T-cell (primary cell): ENCODE data around the gene TULP1. TPM values are rescaled to one million over a fixed set of nuclear protein-coding genes. Genes with fewer than 3 reads are reported as not detected.
"Not testable (repeated sequence)": the region's sequence is repeated elsewhere in the genome, so short reads cannot be mapped to it uniquely, and the experiment has no call there.

Experiments used
- ATAC-seq, 4 experiments: fragments of 200-7000 bp in 3 of 4; fragments of 150-1000 bp in 1 of 4; cut with Tn5 transposase; replicated peaks in 1 of 4; 1 replicate in 3 of 4; 2 replicates in 1 of 4; pipeline ENCODE4 v1.10.0; 2021; ENCODE audit warnings: moderate library complexity in 3 of 4, mild to moderate bottlenecking in 2 of 4, moderate number of reproducible peaks in 1 of 4
- CTCF ChIA-PET, 2 donors: fragments of 300-600 bp; sonication (Branson Sonifier 250); formaldehyde crosslinking; loops; one replicate each; lab custom pipeline; 2022; ENCODE audit warnings: antibody characterized with exemption in 2 of 2; lab: Charles Lee
- POLR2A ChIA-PET, 2 donors: fragments of 300-600 bp; sonication (Branson Sonifier 250); formaldehyde crosslinking; loops; one replicate each; lab custom pipeline; 2022; ENCODE audit warnings: antibody characterized with exemption in 2 of 2; lab: Charles Lee
- DNase-seq, 35 experiments: peaks; one replicate each; pipeline versions ENCODE4 v3.0.0 to v3.0.0-alpha.2; 2013 to 2023
- H3K27ac ChIP-seq: one replicate; pipeline ENCODE4 v1.5.1; 2013; ENCODE audit warnings: low read length
- H3K27me3 ChIP-seq, 2 experiments: replicated peaks in 1 of 2; 1 replicate in 1 of 2; 2 replicates in 1 of 2; pipeline versions ENCODE4 v1.6.1 to v1.7.0; 2013; ENCODE audit warnings: low read length in 1 of 2, mixed read lengths in 1 of 2; ENCODE audit not compliant: control insufficient read depth in 2 of 2, insufficient read depth in 2 of 2; ENCODE audit errors: extremely low read depth in 1 of 2
- H3K36me3 ChIP-seq, 2 donors: 1 replicate in 1 of 2; 2 replicates in 1 of 2; pipeline versions ENCODE4 v1.6.1 to v1.7.0; 2013; ENCODE audit warnings: low read length in 1 of 2; ENCODE audit not compliant: control insufficient read depth in 2 of 2, insufficient read depth in 1 of 2; ENCODE audit errors: extremely low read depth in 1 of 2
- H3K4me1 ChIP-seq, 2 experiments: 1 replicate in 1 of 2; 2 replicates in 1 of 2; pipeline versions ENCODE4 v1.6.1 to v1.7.0; 2013; ENCODE audit warnings: low read length in 2 of 2, mixed read lengths in 1 of 2; ENCODE audit not compliant: insufficient read depth in 2 of 2, control insufficient read depth in 1 of 2; ENCODE audit errors: extremely low read depth in 1 of 2
- H3K4me3 ChIP-seq, 2 donors: 1 replicate in 1 of 2; 2 replicates in 1 of 2; pipeline versions ENCODE4 v1.5.1 to v1.7.0; 2013; ENCODE audit warnings: mild to moderate bottlenecking in 2 of 2, low read length in 1 of 2, moderate library complexity in 1 of 2; ENCODE audit not compliant: control insufficient read depth in 1 of 2; ENCODE audit errors: extremely low read depth in 1 of 2
- H3K9me3 ChIP-seq: 2 replicates; pipeline ENCODE4 v1.7.0; 2013
- H3K27ac Mint-ChIP-seq, 2 donors: one replicate each; pipeline ENCODE4 v1.8.0; 2020 to 2021; ENCODE audit warnings: mild to moderate bottlenecking in 2 of 2, mixed read lengths in 2 of 2
- H3K27me3 Mint-ChIP-seq, 2 donors: one replicate each; pipeline ENCODE4 v1.8.0; 2021 to 2022; ENCODE audit warnings: mixed read lengths in 2 of 2
- H3K36me3 Mint-ChIP-seq: one replicate; pipeline ENCODE4 v1.8.0; 2021; ENCODE audit warnings: mixed read lengths
- H3K4me1 Mint-ChIP-seq, 3 donors: one replicate each; pipeline ENCODE4 v1.8.0; 2020 to 2022; ENCODE audit warnings: mixed read lengths in 3 of 3, mild to moderate bottlenecking in 1 of 3
- H3K4me3 Mint-ChIP-seq, 3 donors: one replicate each; pipeline ENCODE4 v1.8.0; 2020 to 2022; ENCODE audit warnings: mild to moderate bottlenecking in 3 of 3, mixed read lengths in 3 of 3, moderate library complexity in 3 of 3
- H3K9me3 Mint-ChIP-seq, 3 donors: one replicate each; pipeline ENCODE4 v1.8.0; 2020 to 2022; ENCODE audit warnings: mixed read lengths in 3 of 3
- WGBS: methylation state at CpG from one replicate; pipeline ENCODE4 v1.1.5; 2013; ENCODE audit warnings: missing lambda C conversion rate; ENCODE audit not compliant: insufficient coverage; 5-methylcytosine and 5-hydroxymethylcytosine counted together
- total RNA-seq, 35 experiments: library from RNA in 6 of 35; stranded (reverse) in 6 of 35; fragments of 120-200 nt in 1 of 35; gene quantifications; one replicate each; pipeline versions ENCODE4 v1.2.1 to v1.2.4 and lab custom pipeline; 2013 to 2026

The TULP1 gene
- total RNA-seq, 5 donors from 2014 or later (not counting 1 experiment from before 2014, with no cell fraction given) = not detected

- WGBS = 90% methylated on average over 8 of the region's 9 CpGs
- Histone ChIP-seq H3K4me3 (no peak overlapping the region), H3K27me3 (peaks cover 0 to 9% of the 10 kb centered on the region in 2 experiments), H3K36me3 (no peaks in the 10 kb centered on the region), H3K27ac (no peak overlapping the region), H3K9me3 (no peaks in the 10 kb centered on the region), H3K4me1 (peaks cover 6 to 31% of the 10 kb centered on the region in 2 experiments)
- ATAC-seq (no peak), DNase-seq (no peak)
- Mint-ChIP-seq H3K9me3 (no peaks in the 10 kb centered on the region), H3K4me1 (peaks cover 16 to 25% (median 21%) of the 10 kb centered on the region in 3 donors), H3K4me3 (no peak overlapping the region), H3K36me3 (no peaks in the 10 kb centered on the region), H3K27me3 (no peaks in the 10 kb centered on the region), H3K27ac (no peak overlapping the region)
- CTCF ChIA-PET = interaction anchor here in 1 of 2 donors (0.8 kb wide), 1 partner anchor 192 kb away, joined by 3 read pairs; no protein-coding TSS in a partner anchor
- POLR2A ChIA-PET = no interaction called here
Measured at GRCh38 chr6:35519313-35520015, 6.8 kb upstream of the TULP1 start.

- 82% methylated on average over 3 of the region's 6 CpGs for WGBS
- ATAC-seq = no peak
Measured at GRCh38 chr6:35518566-35519312, 6.0 kb upstream of the TULP1 start.

GRCh38 chr6:35517978-35518377, 5.3 kb upstream of the TULP1 start:
- H3K4me3 ChIP-seq, H3K27ac ChIP-seq, H3K9me3 ChIP-seq, H3K27ac Mint-ChIP-seq, H3K9me3 Mint-ChIP-seq, H3K27me3 Mint-ChIP-seq, H3K36me3 ChIP-seq, H3K36me3 Mint-ChIP-seq, H3K4me3 Mint-ChIP-seq, ATAC-seq, DNase-seq, CTCF ChIA-PET: not testable (repeated sequence)
- Histone ChIP-seq H3K27me3 (peaks cover 0 to 10% of the 10 kb centered on the region in 2 experiments), H3K4me1 (peaks cover 3 to 22% of the 10 kb centered on the region in 2 experiments)
- peaks cover 7 to 12% (median 12%) of the 10 kb centered on the region in 3 donors for H3K4me1 Mint-ChIP-seq
- 95% methylated on average over 3 of the region's 7 CpGs for WGBS
- POLR2A ChIA-PET = interaction anchor here in 1 of 2 donors (0.6 kb wide), 1 partner anchor 1128 kb away, joined by 10 read pairs; no protein-coding TSS in a partner anchor

More at GRCh38 chr6:35518566-35519312, 6.0 kb upstream of the TULP1 start:
- DNase-seq = no peak
- CTCF ChIA-PET = interaction anchor here in 1 of 2 donors (0.8 kb wide), 1 partner anchor 191 kb away, joined by 3 read pairs; no protein-coding TSS in a partner anchor
- Histone ChIP-seq H3K9me3 (no peaks in the 10 kb centered on the region), H3K4me3 (no peak overlapping the region), H3K27me3 (peaks cover 0 to 9% of the 10 kb centered on the region in 2 experiments), H3K4me1 (peaks cover 6 to 29% of the 10 kb centered on the region in 2 experiments), H3K27ac (no peak overlapping the region), H3K36me3 (no peaks in the 10 kb centered on the region)
- Mint-ChIP-seq H3K27ac (no peak overlapping the region), H3K4me1 (peaks cover 14 to 20% (median 19%) of the 10 kb centered on the region in 3 donors), H3K4me3 (no peak overlapping the region), H3K27me3 (peaks cover 0 to 2% of the 10 kb centered on the region in 2 donors), H3K36me3 (no peaks in the 10 kb centered on the region), H3K9me3 (no peaks in the 10 kb centered on the region)
- POLR2A ChIA-PET = no interaction called here

- POLR2A ChIA-PET = no interaction called here
- no peak overlapping the region for H3K4me3 Mint-ChIP-seq
- no peak overlapping the region for H3K27ac Mint-ChIP-seq
- H3K36me3 ChIP-seq = no peaks in the 10 kb centered on the region
- no peak for DNase-seq
- no peak overlapping the region for H3K4me3 ChIP-seq
- H3K36me3 Mint-ChIP-seq = no peaks in the 10 kb centered on the region
- peaks cover 0 to 22% of the 10 kb centered on the region in 2 experiments for H3K27me3 ChIP-seq
- peaks cover 0 to 16% of the 10 kb centered on the region in 2 experiments for H3K4me1 ChIP-seq
- no peaks in the 10 kb centered on the region for H3K9me3 Mint-ChIP-seq
- CTCF ChIA-PET = interaction anchor here in 1 of 2 donors (0.7 kb wide), 1 partner anchor 45 kb away, joined by 3 read pairs; no protein-coding TSS in a partner anchor
- H3K4me1 Mint-ChIP-seq = no peaks in the 10 kb centered on the region
- H3K27ac ChIP-seq = no peak overlapping the region
- H3K27me3 Mint-ChIP-seq = peaks cover 0 to 11% of the 10 kb centered on the region in 2 donors
- H3K9me3 ChIP-seq = no peaks in the 10 kb centered on the region
- 0% methylated on average over 1 of the region's 6 CpGs for WGBS
- ATAC-seq = no peak
Measured at GRCh38 chr6:35516712-35517111, 4.0 kb upstream of the TULP1 start.

GRCh38 chr6:35515939-35516338, 3.2 kb upstream of the TULP1 start:
- H3K27ac Mint-ChIP-seq, POLR2A ChIA-PET, H3K36me3 ChIP-seq, H3K4me3 Mint-ChIP-seq, H3K9me3 Mint-ChIP-seq, H3K4me3 ChIP-seq, ATAC-seq, H3K4me1 Mint-ChIP-seq, DNase-seq, H3K36me3 Mint-ChIP-seq, H3K9me3 ChIP-seq, H3K27ac ChIP-seq: not testable (repeated sequence)
- 79% methylated on average over 6 of the region's 6 CpGs for WGBS
- Histone ChIP-seq H3K27me3 (peaks cover 2 to 24% of the 10 kb centered on the region in 2 experiments), H3K4me1 (peaks cover 2 to 16% of the 10 kb centered on the region in 2 experiments)
- H3K27me3 Mint-ChIP-seq = peaks cover 4 to 17% of the 10 kb centered on the region in 2 donors
- CTCF ChIA-PET = interaction anchor here in 1 of 2 donors (0.8 kb wide), 1 partner anchor 36 kb away, joined by 3 read pairs; no protein-coding TSS in a partner anchor

GRCh38 chr6:35514587-35514986, 1.9 kb upstream of the TULP1 start:
- Histone ChIP-seq H3K4me3 (no peak overlapping the region), H3K36me3 (no peaks in the 10 kb centered on the region), H3K27me3 (peaks cover 2 to 34% of the 10 kb centered on the region in 2 experiments), H3K4me1 (peaks cover 2 to 16% of the 10 kb centered on the region in 2 experiments), H3K27ac (no peak overlapping the region), H3K9me3 (no peaks in the 10 kb centered on the region)
- Mint-ChIP-seq H3K27me3 (peaks cover 6 to 27% of the 10 kb centered on the region in 2 donors), H3K36me3 (no peaks in the 10 kb centered on the region), H3K9me3 (no peaks in the 10 kb centered on the region), H3K27ac (no peak overlapping the region), H3K4me3 (no peak overlapping the region), H3K4me1 (peaks cover 0 to 5% (median 2%) of the 10 kb centered on the region in 3 donors)
- ChIA-PET CTCF (interaction anchor here in 1 of 2 donors (0.6 kb wide), 1 partner anchor 13 kb away, joined by 3 read pairs; no protein-coding TSS in a partner anchor), POLR2A (interaction anchor here (0.6 kb wide), 3 partner anchors 103 to 257 kb away, joined by 3 read pairs; no protein-coding TSS in a partner anchor)
- no CpG with 5 or more reads among the region's 4 CpGs for WGBS
- no peak for DNase-seq
- ATAC-seq = no peak
